ENCODE measurements around the gene STOML1. TPM values are rescaled to one million over a fixed set of nuclear protein-coding genes. Genes with fewer than 3 reads are reported as not detected.

Gene STOML1
- total RNA-seq, 1 donor from 2014 or later, result 14.1 TPM

- H3K4me3 ChIP-seq (ENCODE audit: low read length in 3 of 3), result no peak overlapping the region
- H3K27ac ChIP-seq (ENCODE audit: low read depth, low read length), result peak overlapping the region; percentile 90
- H3K4me1 ChIP-seq (ENCODE audit: control insufficient read depth in 3 of 3, insufficient read depth in 3 of 3, low read length in 3 of 3), result peaks cover 78 to 95% (median 90%) of the 10 kb centered on the region in 3 donors
- H3K9me3 ChIP-seq (ENCODE audit: control insufficient read depth in 3 of 3, low read length in 3 of 3), result peaks cover 0 to 2% (median 0%) of the 10 kb centered on the region in 3 donors
- no peaks in the 10 kb centered on the region for H3K27me3 ChIP-seq (ENCODE audit: control insufficient read depth in 3 of 3, insufficient read depth in 3 of 3, low read length in 3 of 3)
- no peak overlapping the region for H3K9ac ChIP-seq (ENCODE audit: low read depth in 1 of 3, low read length in 3 of 3)
- H3K36me3 ChIP-seq (ENCODE audit: control insufficient read depth in 3 of 3, insufficient read depth in 3 of 3, low read length in 3 of 3), result peaks cover 21 to 31% (median 24%) of the 10 kb centered on the region in 3 donors
Observed at GRCh38 chr15:73988445-73988969, 3.6 kb downstream of the STOML1 start.

- peaks cover 21 to 31% (median 26%) of the 10 kb centered on the region in 3 donors for H3K36me3 ChIP-seq (ENCODE audit: control insufficient read depth in 3 of 3, insufficient read depth in 3 of 3, low read length in 3 of 3)
- H3K4me3 ChIP-seq (ENCODE audit: low read length in 3 of 3), result no peak overlapping the region
- peaks cover 0 to 2% (median 0%) of the 10 kb centered on the region in 3 donors for H3K9me3 ChIP-seq (ENCODE audit: control insufficient read depth in 3 of 3, low read length in 3 of 3)
- H3K4me1 ChIP-seq (ENCODE audit: control insufficient read depth in 3 of 3, insufficient read depth in 3 of 3, low read length in 3 of 3), result peaks cover 78 to 95% (median 90%) of the 10 kb centered on the region in 3 donors
- peak overlapping the region in 1 of 3 donors; percentile 19 for H3K9ac ChIP-seq (ENCODE audit: low read depth in 1 of 3, low read length in 3 of 3)
- H3K27ac ChIP-seq (ENCODE audit: low read depth, low read length), result peak overlapping the region; percentile 90
- H3K27me3 ChIP-seq (ENCODE audit: control insufficient read depth in 3 of 3, insufficient read depth in 3 of 3, low read length in 3 of 3), result no peaks in the 10 kb centered on the region
Observed at GRCh38 chr15:73987681-73988444, 4.2 kb downstream of the STOML1 start.

GRCh38 chr15:73987250-73987649 is 4.8 kb downstream of the STOML1 start:
- peaks cover 78 to 95% (median 90%) of the 10 kb centered on the region in 3 donors for H3K4me1 ChIP-seq (ENCODE audit: control insufficient read depth in 3 of 3, insufficient read depth in 3 of 3, low read length in 3 of 3)
- H3K27ac ChIP-seq (ENCODE audit: low read depth, low read length), result peak overlapping the region; percentile 90
- H3K4me3 ChIP-seq (ENCODE audit: low read length in 3 of 3), result peak overlapping the region in 1 of 3 donors; percentile 13
- H3K27me3 ChIP-seq (ENCODE audit: control insufficient read depth in 3 of 3, insufficient read depth in 3 of 3, low read length in 3 of 3), result no peaks in the 10 kb centered on the region
- peaks cover 21 to 31% (median 26%) of the 10 kb centered on the region in 3 donors for H3K36me3 ChIP-seq (ENCODE audit: control insufficient read depth in 3 of 3, insufficient read depth in 3 of 3, low read length in 3 of 3)
- peak overlapping the region in 1 of 3 donors; percentile 50 for H3K9ac ChIP-seq (ENCODE audit: low read depth in 1 of 3, low read length in 3 of 3)
- H3K9me3 ChIP-seq (ENCODE audit: control insufficient read depth in 3 of 3, low read length in 3 of 3), result peaks cover 0 to under 1% (median 0%) of the 10 kb centered on the region in 3 donors

- no peaks in the 10 kb centered on the region for H3K27me3 ChIP-seq (ENCODE audit: control insufficient read depth in 3 of 3, insufficient read depth in 3 of 3, low read length in 3 of 3)
- H3K4me1 ChIP-seq (ENCODE audit: control insufficient read depth in 3 of 3, insufficient read depth in 3 of 3, low read length in 3 of 3), result peaks cover 83 to 99% (median 95%) of the 10 kb centered on the region in 3 donors
- peaks cover 21 to 31% (median 26%) of the 10 kb centered on the region in 3 donors for H3K36me3 ChIP-seq (ENCODE audit: control insufficient read depth in 3 of 3, insufficient read depth in 3 of 3, low read length in 3 of 3)
- H3K27ac ChIP-seq (ENCODE audit: low read depth, low read length), result peak overlapping the region; percentile 90
- no peaks in the 10 kb centered on the region for H3K9me3 ChIP-seq (ENCODE audit: control insufficient read depth in 3 of 3, low read length in 3 of 3)
- H3K4me3 ChIP-seq (ENCODE audit: low read length in 3 of 3), result no peak overlapping the region
- peak overlapping the region in 1 of 3 donors; percentile 21 for H3K9ac ChIP-seq (ENCODE audit: low read depth in 1 of 3, low read length in 3 of 3)
Observed at GRCh38 chr15:73986776-73987056, 5.4 kb downstream of the STOML1 start.

GRCh38 chr15:73986055-73986775 is 5.9 kb downstream of the STOML1 start:
- H3K4me1 ChIP-seq (ENCODE audit: control insufficient read depth in 3 of 3, insufficient read depth in 3 of 3, low read length in 3 of 3), result peaks cover 83 to 98% (median 95%) of the 10 kb centered on the region in 3 donors
- no peaks in the 10 kb centered on the region for H3K9me3 ChIP-seq (ENCODE audit: control insufficient read depth in 3 of 3, low read length in 3 of 3)
- H3K27ac ChIP-seq (ENCODE audit: low read depth, low read length), result peak overlapping the region; percentile 90
- H3K27me3 ChIP-seq (ENCODE audit: control insufficient read depth in 3 of 3, insufficient read depth in 3 of 3, low read length in 3 of 3), result no peaks in the 10 kb centered on the region
- no peak overlapping the region for H3K4me3 ChIP-seq (ENCODE audit: low read length in 3 of 3)
- peaks cover 21 to 31% (median 26%) of the 10 kb centered on the region in 3 donors for H3K36me3 ChIP-seq (ENCODE audit: control insufficient read depth in 3 of 3, insufficient read depth in 3 of 3, low read length in 3 of 3)
- no peak overlapping the region for H3K9ac ChIP-seq (ENCODE audit: low read depth in 1 of 3, low read length in 3 of 3)

GRCh38 chr15:73985101-73985873 is 6.8 kb downstream of the STOML1 start:
- no peaks in the 10 kb centered on the region for H3K9me3 ChIP-seq (ENCODE audit: control insufficient read depth in 3 of 3, low read length in 3 of 3)
- H3K4me1 ChIP-seq (ENCODE audit: control insufficient read depth in 3 of 3, insufficient read depth in 3 of 3, low read length in 3 of 3), result peaks cover 76 to 90% (median 86%) of the 10 kb centered on the region in 3 donors
- H3K36me3 ChIP-seq (ENCODE audit: control insufficient read depth in 3 of 3, insufficient read depth in 3 of 3, low read length in 3 of 3), result peaks cover 21 to 29% (median 26%) of the 10 kb centered on the region in 3 donors
- peak overlapping the region in 2 of 3 donors; percentile 17 to 40 for H3K9ac ChIP-seq (ENCODE audit: low read depth in 1 of 3, low read length in 3 of 3)
- H3K4me3 ChIP-seq (ENCODE audit: low read length in 3 of 3), result no peak overlapping the region
- peak overlapping the region; percentile 28 for H3K27ac ChIP-seq (ENCODE audit: low read depth, low read length)
- H3K27me3 ChIP-seq (ENCODE audit: control insufficient read depth in 3 of 3, insufficient read depth in 3 of 3, low read length in 3 of 3), result no peaks in the 10 kb centered on the region

GRCh38 chr15:73984208-73984979 is 7.7 kb downstream of the STOML1 start:
- H3K9me3 ChIP-seq (ENCODE audit: control insufficient read depth in 3 of 3, low read length in 3 of 3), result no peaks in the 10 kb centered on the region
- no peak overlapping the region for H3K4me3 ChIP-seq (ENCODE audit: low read length in 3 of 3)
- peak overlapping the region in 1 of 3 donors; percentile 40 for H3K9ac ChIP-seq (ENCODE audit: low read depth in 1 of 3, low read length in 3 of 3)
- H3K4me1 ChIP-seq (ENCODE audit: control insufficient read depth in 3 of 3, insufficient read depth in 3 of 3, low read length in 3 of 3), result peaks cover 68 to 81% (median 77%) of the 10 kb centered on the region in 3 donors
- H3K36me3 ChIP-seq (ENCODE audit: control insufficient read depth in 3 of 3, insufficient read depth in 3 of 3, low read length in 3 of 3), result peaks cover 21 to 29% (median 26%) of the 10 kb centered on the region in 3 donors
- H3K27me3 ChIP-seq (ENCODE audit: control insufficient read depth in 3 of 3, insufficient read depth in 3 of 3, low read length in 3 of 3), result no peaks in the 10 kb centered on the region
- H3K27ac ChIP-seq (ENCODE audit: low read depth, low read length), result peak overlapping the region; percentile 28

- peak overlapping the region; percentile 90 for H3K27ac ChIP-seq (ENCODE audit: low read depth, low read length)
- H3K27me3 ChIP-seq (ENCODE audit: control insufficient read depth in 3 of 3, insufficient read depth in 3 of 3, low read length in 3 of 3), result no peaks in the 10 kb centered on the region
- H3K4me1 ChIP-seq (ENCODE audit: control insufficient read depth in 3 of 3, insufficient read depth in 3 of 3, low read length in 3 of 3), result peaks cover 64 to 75% (median 72%) of the 10 kb centered on the region in 3 donors
- H3K9me3 ChIP-seq (ENCODE audit: control insufficient read depth in 3 of 3, low read length in 3 of 3), result no peaks in the 10 kb centered on the region
- peak overlapping the region in 1 of 3 donors; percentile 32 for H3K9ac ChIP-seq (ENCODE audit: low read depth in 1 of 3, low read length in 3 of 3)
- H3K4me3 ChIP-seq (ENCODE audit: low read length in 3 of 3), result no peak overlapping the region
- H3K36me3 ChIP-seq (ENCODE audit: control insufficient read depth in 3 of 3, insufficient read depth in 3 of 3, low read length in 3 of 3), result peaks cover 20 to 25% (median 23%) of the 10 kb centered on the region in 3 donors
Observed at GRCh38 chr15:73983773-73984172, 8.3 kb downstream of the STOML1 start.

GRCh38 chr15:73983211-73983727 is 8.8 kb downstream of the STOML1 start:
- Histone ChIP-seq H3K9ac (ENCODE audit: low read depth in 1 of 3, low read length in 3 of 3) (peak overlapping the region; percentile 32 to 77 (median 48)), H3K9me3 (ENCODE audit: control insufficient read depth in 3 of 3, low read length in 3 of 3) (no peaks in the 10 kb centered on the region), H3K4me3 (ENCODE audit: low read length in 3 of 3) (no peak overlapping the region), H3K4me1 (ENCODE audit: control insufficient read depth in 3 of 3, insufficient read depth in 3 of 3, low read length in 3 of 3) (peaks cover 59 to 70% (median 67%) of the 10 kb centered on the region in 3 donors), H3K36me3 (ENCODE audit: control insufficient read depth in 3 of 3, insufficient read depth in 3 of 3, low read length in 3 of 3) (peaks cover 16 to 20% (median 18%) of the 10 kb centered on the region in 3 donors), H3K27me3 (ENCODE audit: control insufficient read depth in 3 of 3, insufficient read depth in 3 of 3, low read length in 3 of 3) (no peaks in the 10 kb centered on the region), H3K27ac (ENCODE audit: low read depth, low read length) (peak overlapping the region; percentile 90)
